HG02623 (cell line): ENCODE measurements around the gene FAM83C.
"Not testable (repeated sequence)": the region's sequence is repeated elsewhere in the genome, so short reads cannot be mapped to it uniquely, and the experiment has no call there.

ENCODE experiments used
- ATAC-seq: cut with Tn5 transposase; IDR thresholded peaks from one replicate; pipeline ENCODE4 v1.9.1; 2021; ENCODE audit warnings: moderate library complexity; ENCODE audit not compliant: unreplicated experiment

FAM83C gene

DNA sequence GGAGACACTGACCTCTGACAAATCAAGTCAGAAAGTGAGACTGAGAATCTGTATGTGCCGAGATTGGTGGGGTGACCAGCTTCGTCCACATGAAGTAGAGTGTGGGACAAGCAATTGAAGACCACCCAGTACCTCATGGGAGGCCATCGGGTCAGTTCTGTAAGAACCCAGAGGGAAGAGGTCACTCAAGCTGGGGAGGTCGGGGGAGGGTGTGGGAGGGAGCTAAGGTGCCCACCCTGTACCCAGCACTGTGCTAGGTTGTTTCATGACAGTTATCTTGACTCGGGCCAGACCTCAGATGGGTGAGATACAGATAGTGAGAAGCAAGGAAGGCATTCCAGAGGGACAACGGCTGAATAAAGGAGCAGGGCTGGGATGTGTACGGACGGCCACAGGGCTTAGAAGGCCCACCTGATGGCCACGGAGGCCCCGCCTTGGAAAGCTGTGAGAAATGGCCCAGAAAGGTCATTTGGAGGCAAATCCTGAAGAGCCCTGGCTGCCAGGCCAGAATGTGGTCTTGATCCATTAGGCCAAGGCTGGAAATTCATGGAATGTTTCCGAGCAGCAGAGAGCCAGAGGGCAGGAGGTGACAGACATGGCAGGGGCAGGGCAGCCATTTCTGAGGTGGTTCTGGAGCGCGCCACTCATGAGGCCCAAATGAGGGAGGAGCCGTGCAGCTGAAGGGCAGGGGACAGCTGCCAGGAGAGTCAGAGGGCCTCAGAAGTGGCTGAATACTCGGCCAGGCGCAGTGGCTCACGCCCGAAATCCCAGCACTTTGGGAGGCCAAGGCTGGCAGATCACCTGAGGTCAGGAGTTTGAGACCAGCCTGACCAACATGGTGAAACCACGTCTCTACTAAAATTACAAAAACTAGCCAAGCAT, 22.0 kb downstream of the FAM83C start:
- ATAC-seq: no peak

DNA sequence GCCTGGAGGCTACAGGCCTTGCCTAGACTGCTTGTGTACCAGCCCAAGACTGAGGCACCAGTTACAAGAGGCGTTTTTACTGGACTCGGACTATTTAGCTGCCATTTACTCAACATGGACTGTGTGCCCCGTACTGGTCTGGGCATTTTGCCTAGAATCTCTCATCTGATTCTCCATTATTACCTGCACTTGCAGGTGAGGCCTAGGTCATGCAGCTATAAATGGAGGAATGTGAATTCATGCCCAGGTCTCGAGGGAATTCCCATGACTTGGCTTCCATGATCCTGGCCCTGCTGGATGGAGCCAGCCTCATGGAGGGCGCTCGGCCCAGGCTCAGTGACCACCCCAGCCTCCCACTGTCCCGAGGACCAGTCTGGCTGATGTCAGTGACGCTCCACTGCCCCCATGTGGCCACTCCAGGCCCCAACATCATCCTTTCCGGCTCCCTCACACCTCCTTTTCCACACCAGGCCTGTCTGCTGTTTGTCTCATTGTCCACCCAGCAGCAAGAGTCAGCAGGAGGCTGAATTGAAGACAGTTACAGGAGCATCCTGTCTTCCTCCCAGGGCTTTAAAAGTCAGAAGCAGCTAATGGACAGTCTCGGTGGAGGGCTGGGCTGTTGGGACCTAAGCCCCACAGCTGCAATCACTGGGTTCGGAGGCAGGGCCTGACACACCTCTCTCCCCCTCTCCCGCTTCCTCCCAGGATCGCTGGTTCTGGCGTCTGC, 23.0 kb downstream of the FAM83C start:
- no peak for ATAC-seq

DNA sequence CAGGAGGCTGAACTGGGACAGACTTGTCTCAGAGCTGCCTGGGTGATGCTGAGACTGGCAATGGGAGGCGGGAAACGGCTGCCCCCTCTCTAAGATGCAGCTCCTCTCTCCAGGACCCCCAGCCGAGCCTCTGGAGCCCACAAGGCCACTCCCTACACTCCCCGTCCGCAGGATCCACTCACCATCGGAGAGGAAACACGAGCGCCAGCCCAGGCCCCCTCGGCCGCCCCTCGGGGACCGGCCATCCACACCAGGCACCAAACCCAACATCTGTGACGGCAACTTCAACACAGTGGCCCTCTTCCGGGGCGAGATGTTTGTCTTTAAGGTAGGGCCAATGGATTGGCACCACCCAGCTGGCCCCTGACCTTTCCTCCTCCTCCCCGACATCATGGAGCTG, 25.1 kb downstream of the FAM83C start:
- no peak for ATAC-seq

DNA sequence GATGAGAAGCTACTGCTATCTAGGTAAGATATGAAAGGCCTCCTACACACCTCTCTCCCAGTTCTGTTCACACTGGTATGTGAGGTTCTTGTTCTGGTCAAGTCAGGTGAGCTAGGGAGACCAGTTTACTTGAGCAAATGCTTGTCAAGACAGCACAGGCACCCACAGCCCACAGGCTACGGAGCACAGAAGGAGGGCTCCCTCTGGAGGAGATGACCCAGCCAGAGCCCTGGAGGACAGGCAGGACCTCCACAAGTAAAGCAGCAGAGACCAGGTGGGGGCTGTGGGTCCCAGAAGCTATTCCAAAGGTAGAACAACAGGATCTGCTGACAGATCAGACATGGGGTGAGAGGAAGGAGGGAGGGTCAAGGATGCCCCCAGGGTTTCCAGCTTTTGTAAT, 27.5 kb downstream of the FAM83C start:
- ATAC-seq: no peak

DNA sequence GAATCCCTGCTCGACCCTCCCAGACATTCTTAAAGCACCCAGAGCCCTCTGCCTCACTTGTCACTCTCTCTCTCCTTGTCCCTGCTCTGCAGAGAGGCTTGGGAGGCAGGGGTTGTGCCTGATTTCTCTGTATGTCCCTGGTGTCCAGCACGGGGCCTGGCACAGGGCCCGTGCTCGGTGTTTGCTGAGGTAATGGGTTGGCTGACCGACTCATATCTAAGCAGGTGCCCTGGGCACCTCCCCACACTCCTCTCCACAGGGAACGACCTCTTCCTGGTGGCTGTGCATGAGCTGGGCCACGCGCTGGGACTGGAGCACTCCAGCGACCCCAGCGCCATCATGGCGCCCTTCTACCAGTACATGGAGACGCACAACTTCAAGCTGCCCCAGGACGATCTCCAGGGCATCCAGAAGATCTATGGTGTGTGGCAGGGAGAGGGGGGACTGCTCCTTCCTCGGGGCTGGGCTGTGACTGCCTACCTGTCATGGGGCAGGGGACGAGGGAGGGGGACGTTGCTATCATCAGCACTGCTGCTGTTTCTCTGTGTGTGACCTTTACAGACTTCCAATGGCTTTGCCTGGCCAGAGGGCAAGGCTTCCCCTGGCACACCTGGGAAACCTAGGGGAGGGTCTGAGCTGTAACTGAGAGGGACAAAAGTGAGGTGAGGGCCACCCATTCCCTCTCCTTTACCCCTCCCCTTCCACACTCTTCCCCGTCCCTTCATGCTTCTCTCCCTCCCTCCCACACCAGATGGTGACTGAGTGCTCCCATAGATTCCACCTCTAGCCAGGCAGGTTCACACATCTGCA, 28.5 kb downstream of the FAM83C start:
- ATAC-seq: no peak

DNA sequence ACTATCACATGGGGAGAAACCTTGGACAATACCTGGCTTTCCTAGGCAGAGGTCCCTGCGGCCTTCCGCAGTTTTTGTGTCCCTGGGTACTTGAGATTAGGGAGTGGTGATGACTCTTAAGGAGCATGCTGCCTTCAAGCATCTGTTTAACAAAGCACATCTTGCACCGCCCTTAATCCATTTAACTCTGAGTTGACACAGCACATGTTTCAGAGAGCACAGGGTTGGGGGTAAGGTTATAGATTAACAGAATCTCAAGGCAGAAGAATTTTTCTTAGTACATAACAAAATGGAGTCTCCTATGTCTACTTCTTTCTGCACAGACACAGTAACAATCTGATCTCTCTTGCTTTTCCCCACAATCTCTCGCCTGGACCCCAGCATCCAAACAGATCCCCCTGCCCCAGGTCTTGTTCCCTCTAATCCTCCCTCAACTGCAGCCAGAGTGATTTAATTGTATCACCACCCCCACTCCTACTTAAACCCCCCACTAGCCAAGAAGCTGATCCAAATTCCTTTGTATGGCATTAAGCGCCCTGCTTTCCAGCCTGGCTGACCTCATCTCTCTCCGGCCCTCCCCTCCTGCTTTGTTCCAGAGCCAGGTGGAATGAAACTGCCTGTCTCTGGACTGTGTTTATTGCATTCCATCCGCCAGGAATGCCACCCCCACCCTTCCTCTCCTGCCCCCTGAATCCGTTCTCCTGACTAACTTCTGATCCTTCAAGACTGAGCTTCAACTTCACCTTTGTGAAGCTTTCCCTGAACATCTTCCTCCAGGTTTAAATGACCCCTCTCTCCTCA, 29.3 kb downstream of the FAM83C start:
- ATAC-seq: not testable (repeated sequence)

DNA sequence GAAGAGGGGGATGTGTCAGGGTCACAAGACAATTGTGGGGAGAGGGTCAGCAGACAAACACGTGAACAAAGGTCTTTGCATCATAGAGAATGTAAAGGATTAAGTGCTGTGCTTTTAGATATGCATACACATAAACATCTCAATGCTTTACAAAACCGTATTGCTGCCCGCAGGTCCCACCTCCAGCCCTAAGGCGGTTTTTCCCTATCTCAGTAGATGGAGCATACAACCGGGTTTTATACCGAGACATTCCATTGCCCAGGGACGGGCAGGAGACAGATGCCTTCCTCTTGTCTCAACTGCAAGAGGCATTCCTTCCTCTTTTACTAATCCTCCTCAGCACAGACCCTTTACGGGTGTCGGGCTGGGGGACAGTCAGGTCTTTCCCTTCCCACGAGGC, 29.9 kb downstream of the FAM83C start:
- not testable (repeated sequence) for ATAC-seq

DNA sequence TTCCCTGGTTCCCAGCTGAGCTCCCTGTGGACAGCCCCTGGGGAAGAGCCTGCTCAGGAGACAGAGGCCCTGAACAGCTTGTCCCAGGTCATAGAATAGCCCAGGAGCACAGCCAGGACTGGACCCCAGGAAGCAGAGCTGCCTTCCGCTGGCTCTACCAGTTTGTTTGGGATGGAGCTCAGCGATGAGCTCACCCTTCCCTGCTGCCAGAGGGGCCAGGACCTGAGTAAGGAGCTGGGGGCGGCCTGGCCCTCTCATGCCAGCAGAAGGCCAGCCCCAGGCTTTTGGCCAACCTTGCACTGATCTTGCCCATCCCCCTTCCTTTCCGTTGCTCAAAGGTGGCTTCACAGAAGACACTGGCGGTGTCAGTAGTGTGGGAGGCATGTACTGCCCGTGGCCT, 31.8 kb downstream of the FAM83C start:
- ATAC-seq: no peak

DNA sequence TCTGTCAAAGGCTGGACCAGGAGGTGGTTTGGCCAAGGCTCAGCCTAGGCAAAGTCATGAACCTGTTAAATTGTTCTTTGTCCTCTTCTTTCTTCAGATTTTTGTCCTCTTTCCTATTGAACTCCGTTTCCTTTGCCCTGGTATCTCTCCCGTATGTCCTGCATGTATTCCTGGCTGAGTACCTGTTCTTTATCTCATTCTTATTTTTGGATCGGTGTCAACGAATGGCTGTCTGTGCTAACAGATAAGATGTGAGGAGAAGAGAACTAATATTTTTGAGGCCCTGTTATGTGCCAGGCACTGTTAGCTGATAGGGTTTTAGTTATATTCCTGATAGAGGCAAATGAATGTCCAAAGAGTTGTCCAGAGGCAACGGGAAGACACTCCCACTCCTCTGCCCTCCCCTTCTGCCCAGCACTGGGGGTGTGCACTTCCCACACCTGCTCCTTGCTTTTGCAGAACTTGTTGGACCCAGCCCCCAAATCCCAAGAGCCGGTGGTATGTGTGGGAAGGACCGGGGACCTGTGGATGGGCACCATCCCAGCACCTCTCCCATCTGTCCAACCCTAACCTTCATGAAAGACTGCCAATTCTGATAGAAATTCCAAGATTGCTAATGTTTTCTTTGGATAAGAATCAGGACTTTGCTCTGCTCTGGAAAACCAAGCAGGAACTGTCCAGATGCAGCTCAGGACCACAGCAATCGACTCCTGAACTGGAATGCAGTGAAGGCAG, 34.9 kb downstream of the FAM83C start:
- no peak for ATAC-seq

DNA sequence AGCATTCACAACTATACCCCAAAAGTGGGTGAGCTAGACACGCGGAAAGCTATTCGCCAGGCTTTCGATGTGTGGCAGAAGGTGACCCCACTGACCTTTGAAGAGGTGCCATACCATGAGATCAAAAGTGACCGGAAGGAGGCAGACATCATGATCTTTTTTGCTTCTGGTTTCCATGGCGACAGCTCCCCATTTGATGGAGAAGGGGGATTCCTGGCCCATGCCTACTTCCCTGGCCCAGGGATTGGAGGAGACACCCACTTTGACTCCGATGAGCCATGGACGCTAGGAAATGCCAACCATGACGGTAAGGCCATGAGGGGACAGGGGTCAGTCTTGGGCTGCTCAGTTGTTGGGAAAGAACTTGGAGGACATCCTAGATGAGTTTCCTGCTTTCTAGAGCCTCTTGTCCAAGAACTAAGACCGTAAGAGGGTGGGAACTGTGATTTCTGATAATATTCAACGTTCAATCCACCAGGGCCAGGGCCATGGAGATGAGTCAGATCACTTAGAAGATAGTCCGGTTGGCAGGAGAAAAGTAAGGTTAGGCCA, 37.7 kb downstream of the FAM83C start:
- no peak for ATAC-seq

DNA sequence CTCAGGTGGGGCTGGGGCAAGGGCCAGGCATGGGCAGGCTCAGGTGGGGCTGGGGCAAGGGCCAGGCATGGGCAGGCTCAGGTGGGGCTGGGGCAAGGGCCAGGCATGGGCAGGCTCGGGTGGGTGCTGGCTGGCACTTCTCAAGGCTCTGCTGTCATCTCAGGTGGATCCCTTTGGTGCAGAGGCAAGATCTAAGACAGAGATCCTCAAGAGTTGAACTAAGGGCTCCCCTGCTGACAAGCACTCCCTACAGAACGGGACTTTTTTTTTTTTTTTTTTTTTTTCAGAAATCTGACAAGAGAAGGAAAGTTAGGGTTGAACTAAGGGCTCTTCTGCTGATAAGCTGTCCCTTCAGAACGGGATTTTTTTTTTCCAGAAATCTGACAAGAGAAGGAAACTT, 39.2 kb downstream of the FAM83C start:
- no peak for ATAC-seq

DNA sequence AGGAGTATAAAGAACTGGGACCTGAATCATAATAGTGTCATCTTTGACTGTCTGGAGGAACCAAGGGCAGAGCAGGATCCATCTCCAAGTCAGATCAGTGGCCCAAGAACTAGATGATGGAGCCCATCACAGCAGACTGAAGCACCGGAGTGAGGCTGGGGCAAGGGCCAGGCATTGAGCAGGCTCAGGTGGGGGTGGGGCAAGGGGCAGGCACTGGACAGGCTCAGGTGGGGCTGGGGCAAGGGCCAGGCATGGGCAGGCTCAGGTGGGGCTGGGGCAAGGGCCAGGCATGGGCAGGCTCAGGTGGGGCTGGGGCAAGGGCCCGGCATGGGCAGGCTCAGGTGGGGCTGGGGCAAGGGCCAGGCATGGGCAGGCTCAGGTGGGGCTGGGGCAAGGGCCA, 39.6 kb downstream of the FAM83C start:
- ATAC-seq: not testable (repeated sequence)

DNA sequence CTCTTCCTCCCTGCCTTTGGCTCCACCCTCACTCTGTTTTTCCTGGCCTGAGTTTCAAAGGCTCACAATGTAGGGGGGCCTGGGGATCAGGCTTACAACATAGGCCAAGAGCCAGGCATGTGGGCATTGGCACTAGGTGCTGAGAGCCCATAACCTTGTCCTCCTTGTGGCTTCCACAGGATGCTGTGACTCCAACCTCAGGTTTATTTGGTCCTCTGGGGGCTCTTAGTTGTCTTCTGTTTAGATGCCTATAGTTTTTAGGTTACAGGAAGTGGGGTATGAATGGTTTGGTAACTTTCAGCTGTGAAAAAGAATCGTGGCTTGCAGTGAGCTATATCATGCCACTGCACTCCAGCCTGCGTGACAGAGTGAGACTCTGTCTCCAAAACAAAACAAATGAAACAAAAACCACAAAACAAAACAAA, 40.2 kb downstream of the FAM83C start:
- no peak for ATAC-seq

DNA sequence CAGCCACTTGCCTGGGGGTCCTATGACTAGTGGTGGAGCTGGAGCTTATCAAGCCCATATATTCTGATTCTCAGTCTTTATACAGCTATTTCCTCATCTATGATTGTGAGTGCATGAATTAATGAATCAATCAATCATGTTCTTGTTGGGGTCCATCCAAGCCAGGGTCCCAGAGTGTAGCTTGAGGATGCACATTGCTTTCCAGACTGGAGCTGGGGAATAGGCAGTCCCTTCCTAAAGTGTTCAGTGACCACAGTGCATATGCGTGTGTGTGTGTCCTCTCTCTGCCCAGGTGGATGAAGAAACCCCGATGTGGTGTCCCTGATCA, 40.6 kb downstream of the FAM83C start:
- no peak for ATAC-seq

DNA sequence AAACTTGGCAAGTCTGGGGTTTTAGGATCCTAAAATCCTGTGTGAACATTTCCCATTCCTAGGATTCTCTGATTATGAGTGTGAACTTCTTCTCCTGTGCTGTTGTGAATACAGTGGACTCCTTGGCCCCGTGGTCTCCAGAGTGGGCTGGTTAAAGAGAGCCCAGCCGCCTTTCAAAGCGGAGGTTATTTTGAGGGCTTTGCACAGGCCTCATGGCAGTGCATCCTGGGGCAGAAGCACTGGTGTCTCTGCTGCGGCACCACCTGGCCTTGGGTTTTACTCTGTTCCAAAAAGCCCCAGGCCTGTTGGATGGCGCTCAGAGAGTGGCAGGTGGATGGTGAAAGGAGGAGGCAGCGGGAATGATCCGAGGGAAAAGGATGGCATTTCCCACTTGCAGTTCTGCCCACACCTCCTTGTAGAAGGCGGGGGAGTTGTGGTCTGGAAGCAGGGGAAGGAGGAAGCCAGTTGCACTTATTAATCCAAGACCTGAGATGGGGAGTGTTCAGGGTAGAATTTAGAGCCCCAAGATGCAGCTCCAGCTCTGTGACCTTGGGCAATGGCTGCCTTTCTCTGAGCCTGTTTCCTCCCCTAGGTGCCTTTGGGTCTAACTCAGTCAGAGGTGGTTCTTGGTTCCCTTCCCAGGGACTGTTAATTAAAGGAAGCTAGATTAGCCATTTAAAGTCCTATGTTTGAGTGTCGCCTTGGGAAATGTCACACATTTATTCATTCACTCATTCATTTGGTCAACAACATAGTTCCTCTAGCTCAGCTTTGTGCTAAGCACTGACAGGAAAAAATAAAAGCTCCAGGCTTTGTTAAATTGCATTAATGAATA, 43.4 kb downstream of the FAM83C start:
- ATAC-seq: no peak

DNA sequence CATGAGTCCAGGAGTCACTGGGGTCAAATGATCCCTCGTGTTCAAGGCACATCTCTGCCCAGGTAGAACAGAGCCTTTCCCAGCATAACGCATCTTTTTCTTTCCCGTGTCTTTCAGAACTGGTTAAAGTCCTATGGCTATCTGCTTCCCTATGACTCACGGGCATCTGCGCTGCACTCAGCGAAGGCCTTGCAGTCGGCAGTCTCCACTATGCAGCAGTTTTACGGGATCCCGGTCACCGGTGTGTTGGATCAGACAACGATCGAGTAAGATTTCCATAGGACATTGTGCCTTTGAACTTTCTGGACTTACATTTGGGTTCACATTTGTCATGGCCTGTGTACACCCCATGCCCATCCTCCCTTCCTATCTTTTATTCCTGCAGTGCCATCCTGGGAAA, 45.5 kb downstream of the FAM83C start:
- ATAC-seq: no peak

DNA sequence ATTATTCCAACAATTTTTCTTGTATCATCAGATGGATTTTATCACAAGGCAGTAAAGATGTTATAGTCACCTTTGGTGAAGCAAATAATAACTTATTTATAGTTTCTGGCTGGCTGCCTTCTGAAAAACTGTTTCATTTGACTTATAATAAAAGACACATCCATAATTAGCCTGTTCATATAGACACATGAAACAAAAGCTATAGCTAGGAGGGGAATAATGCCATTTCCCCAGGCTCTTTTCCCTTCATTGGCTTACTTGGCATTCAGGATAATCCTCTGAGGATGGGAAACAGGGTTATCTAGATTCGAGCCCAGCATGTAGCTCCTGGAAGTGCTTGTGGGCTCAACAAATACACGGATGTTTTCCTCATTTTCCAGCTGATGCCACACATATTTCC, 48.2 kb downstream of the FAM83C start:
- ATAC-seq: no peak

DNA sequence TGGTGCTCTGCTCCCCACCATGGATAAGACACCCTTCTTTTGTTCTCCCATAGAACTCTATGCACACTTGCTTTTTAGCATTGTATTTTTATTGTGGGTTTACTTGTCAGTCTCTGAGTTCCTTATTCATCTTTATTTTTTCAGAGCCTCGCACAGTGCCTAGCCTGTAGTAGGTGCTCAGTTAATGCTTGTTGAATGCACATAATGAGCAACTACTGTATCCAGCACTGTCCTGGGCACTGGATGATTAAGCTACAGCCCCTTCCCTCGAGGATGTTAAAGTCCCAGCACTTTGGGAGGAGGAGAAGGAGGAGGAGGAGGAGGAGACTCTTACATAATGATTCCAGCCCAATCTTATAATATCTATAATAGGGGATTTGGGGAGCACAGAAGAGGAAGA, 48.9 kb downstream of the FAM83C start:
- ATAC-seq: no peak

DNA sequence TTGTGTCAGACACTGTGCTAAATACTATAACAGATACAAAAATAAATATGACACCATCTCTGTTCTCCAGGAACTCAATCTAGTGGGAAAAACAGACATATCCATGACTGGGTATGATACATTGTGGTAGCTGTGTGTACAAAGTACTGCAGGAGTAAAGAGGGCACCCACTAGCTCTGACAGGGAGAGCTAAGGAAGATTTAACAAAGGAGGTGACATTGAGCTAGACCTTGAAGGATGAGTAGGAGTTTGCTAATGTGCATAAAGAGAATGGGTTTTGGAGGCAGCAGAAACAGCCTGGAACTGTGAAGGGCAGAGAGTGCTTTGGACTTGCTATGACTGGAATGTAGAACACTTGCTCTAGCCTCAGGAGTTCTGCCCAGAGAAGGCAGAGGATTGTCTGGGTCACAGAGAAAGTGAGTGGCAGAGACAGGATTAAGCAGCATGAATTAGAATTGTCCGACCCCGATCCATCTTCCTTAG, 51.4 kb downstream of the FAM83C start:
- ATAC-seq: no peak
